GM10266 (cell line): Measurements from ENCODE around the gene RPN1.

Experiments
- DNase-seq: peaks from one replicate; pipeline ENCODE4 v3.0.0; 2012; ENCODE audit errors: extremely low spot score
- TF ChIP-seq, protein P1 (sequence below): IDR thresholded peaks from 2 replicates; pipeline ENCODE4 v1.5.1; 2012; ENCODE audit warnings: mild to moderate bottlenecking, low read depth; ENCODE audit not compliant: control insufficient read depth, insufficient read depth; ENCODE audit errors: missing control alignments

The RPN1 gene

DNA sequence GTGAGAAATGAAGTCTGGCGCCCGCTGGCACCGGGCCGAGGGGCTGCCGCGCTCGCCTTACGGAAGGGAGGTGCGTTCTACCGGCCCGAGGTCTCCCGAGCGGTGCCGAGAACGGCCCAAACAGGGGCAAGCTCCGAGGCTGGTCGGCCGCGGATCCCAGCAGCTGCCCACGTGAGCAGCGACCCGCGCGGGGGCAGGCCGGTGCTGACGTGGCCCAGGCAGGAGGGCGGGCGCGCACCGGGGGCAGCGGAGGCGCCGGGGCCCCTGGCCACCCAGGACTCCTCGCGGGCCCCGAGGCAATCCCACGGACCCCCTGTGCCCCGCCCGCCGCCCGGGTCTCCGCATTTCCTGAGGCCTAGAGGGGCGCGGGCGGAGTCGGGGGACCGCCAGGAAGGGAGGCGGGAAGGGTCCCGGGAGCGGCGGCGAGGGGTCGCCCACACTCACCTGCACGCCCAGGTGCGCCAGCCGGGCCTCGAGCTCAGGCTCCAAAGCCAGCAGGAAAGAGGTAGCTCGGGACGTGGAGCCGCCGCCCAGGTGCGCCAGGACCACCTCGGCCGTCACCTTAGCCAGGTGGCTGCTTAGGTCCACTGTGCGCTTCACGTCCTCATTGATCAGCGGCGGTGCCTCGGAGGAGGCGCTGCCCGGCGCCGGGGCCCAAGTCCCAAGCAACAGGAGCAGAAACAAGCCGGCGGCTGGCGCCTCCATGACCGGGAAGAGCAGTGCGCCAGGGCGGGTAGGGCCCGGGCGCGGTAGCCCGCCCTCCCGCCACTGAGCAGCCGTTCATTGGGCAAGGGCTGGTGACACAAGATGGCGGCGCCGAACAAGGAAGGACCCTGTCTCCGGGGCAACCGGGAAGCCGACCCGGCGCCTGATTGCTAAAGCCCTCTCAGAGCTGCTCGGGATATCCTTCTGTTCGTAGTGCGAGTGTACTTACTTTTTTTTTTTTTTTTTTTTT is at the start of gene RPN1:
Gene RPN1, minus strand, starts transcription at position 723 of the 955 bp plus-strand sequence. Its CDS starts 18 bp downstream, at position 705.
- peak; percentile 97 for DNase-seq
- TF ChIP-seq, protein P1, sequence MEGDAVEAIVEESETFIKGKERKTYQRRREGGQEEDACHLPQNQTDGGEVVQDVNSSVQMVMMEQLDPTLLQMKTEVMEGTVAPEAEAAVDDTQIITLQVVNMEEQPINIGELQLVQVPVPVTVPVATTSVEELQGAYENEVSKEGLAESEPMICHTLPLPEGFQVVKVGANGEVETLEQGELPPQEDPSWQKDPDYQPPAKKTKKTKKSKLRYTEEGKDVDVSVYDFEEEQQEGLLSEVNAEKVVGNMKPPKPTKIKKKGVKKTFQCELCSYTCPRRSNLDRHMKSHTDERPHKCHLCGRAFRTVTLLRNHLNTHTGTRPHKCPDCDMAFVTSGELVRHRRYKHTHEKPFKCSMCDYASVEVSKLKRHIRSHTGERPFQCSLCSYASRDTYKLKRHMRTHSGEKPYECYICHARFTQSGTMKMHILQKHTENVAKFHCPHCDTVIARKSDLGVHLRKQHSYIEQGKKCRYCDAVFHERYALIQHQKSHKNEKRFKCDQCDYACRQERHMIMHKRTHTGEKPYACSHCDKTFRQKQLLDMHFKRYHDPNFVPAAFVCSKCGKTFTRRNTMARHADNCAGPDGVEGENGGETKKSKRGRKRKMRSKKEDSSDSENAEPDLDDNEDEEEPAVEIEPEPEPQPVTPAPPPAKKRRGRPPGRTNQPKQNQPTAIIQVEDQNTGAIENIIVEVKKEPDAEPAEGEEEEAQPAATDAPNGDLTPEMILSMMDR, result no peak

DNA sequence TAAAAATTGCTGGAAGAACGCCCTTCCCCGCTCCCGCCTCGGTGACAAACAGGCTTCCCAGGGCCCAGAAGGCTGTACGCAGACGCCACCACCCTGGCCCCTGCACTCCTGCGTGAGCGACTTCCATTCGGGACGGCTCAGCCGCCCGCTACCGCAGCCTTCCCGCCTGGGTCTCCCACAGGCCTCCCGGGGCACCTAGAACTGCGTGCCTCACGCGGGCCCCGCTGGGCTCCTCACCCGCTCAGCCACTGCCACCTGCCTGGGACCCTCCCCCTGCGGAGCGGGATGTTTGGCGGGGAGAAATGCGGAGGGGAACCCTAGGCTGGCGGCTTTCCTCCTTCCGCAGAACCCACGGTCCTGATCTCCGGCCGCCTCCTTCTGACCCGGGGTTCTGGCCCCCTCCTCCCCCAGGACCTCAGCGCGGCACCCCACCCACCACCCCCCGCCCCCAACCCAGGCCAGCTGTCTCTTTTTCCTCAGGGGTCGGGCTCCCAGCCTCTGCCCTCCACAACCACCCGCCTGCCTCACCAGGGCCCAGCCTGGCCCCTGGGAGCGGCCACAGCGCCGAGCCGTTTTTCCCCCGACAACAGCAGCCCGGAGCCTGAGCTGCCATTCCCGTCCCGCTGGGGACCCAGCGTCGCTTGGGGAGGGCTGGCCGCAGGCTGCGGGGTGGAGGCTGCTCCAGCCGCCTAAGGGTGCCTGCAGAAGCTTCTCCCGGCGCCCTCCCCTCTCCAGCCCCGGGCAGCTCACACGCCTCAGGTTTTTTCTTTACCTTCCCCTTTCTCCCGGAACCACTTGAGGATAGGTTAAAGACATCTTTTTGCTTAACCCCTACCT is 47.8 kb upstream of the RPN1 start:
- TF ChIP-seq, protein P1, result no peak
- DNase-seq, result peak; percentile 36

DNA sequence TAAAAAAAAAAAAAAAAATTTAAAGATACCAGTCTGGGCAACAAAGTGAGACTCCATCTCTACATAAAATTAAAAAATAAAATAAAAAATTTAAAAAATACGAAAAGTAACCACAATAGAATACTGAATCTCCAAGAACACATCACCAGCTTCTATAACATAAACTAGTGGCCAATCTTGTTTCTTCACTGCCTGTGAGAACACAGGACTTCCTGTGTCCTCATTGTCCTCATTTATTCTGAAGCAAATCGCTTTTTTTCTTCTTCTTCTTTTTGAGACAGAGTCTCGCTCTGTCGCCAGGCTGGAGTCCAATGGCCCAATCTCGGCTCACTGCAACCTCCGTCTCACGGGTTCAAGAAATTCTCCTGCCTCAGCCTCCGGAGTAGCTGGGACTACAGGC is 46.7 kb upstream of the RPN1 start:
- DNase-seq, result no peak
- TF ChIP-seq, protein P1, result no peak

DNA sequence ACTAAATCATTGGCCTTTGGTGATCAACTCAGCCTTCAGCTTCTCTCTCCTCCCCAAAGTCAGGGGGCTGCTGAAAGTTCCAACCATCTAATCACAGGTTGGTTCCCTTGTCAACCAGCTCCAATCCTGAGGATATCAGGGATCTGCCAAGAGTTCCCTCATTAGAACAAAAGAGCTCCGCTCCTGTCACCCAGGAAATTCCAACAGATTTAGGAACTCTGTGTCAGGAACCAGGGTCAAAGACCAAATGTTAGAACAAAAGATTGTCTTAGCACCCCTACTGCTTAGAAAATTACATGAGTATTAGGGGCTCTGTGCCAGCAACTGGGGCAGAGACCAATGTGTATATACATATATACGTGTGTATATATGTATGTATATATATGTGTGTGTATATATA is 43.1 kb upstream of the RPN1 start:
- DNase-seq, result no peak
- TF ChIP-seq, protein P1, result no peak

DNA sequence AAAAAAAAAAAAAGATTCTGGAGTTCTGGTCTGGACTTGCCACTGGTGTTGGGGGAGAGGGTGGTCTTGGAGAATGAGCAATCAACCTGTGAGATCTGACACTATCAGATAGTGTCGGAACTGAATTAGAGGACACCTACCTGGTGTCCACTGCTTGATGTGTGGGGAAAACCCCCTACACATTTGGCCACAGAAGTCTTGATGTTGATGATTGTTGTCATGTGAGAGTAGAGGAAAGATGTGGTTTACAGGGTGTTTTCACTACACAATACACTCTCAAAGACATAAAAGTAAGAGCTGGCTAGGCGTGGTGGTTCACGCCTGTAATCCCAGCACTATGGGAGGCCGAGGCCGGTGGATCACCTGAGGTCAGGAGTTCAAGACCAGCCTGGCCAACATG is 38.4 kb upstream of the RPN1 start:
- no peak for DNase-seq
- TF ChIP-seq, protein P1, result no peak

DNA sequence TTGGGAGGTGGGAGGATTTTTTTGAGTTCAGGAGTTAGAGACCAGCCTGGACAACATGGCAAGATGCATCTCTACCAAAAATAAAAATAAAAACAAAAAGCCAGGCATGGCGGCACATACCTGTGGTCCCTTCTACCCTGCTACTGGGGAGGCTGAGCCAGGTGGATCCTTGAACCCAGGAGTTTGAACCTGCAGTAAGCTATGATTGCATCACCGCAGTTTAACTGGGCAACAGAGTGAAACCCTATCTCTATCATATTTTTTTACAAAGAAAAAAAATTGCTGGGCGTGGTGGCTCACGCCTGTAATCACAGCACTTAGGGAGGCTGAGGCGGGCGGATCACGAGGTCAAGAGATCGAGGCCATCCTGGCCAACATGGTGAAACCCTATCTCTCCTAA is 35.8 kb upstream of the RPN1 start:
- no peak for DNase-seq
- TF ChIP-seq, protein P1, result no peak
